H1 (cell line): Measurements from ENCODE around the gene ZMYM4. TPM values are rescaled to one million over a fixed set of nuclear protein-coding genes. Genes with fewer than 3 reads are reported as not detected.

Source experiments
- CTCF ChIA-PET: fragments of 300-600 bp; sonication (Branson Sonifier 250); formaldehyde crosslinking; loops from one replicate; lab custom pipeline; 2021; ENCODE audit not compliant: partially characterized antibody; lab: Charles Lee
- POLR2A ChIA-PET: fragments of 300-600 bp; sonication (Branson Sonifier 250); formaldehyde crosslinking; loops from one replicate; lab custom pipeline; 2021; ENCODE audit warnings: inconsistent platforms; ENCODE audit not compliant: partially characterized antibody; lab: Charles Lee
- DNase-seq, 2 experiments: peaks; one replicate each; pipeline versions ENCODE4 v3.0.0 to v3.0.0-alpha.2; 2010 to 2022; ENCODE audit warnings: low spot score in 2 of 2, low read depth in 1 of 2, mixed read lengths in 1 of 2
- FAIRE-seq: peaks from 2 replicates; lab custom pipeline; 2011; peaks lifted over from hg19 to GRCh38; lab: Jason Lieb, UNC
- H2AFZ ChIP-seq: 2 replicates; pipeline ENCODE4 v1.8.1; 2012; ENCODE audit warnings: low read length, inconsistent platforms
- H2AK5ac ChIP-seq: 2 replicates; pipeline ENCODE4 v1.6.1; 2013; ENCODE audit warnings: low read depth, low read length
- H2BK120ac ChIP-seq: replicated peaks from 2 replicates; pipeline ENCODE3; 2013; ENCODE audit warnings: low read depth, low read length, inconsistent platforms
- H2BK12ac ChIP-seq: 2 replicates; pipeline ENCODE4 v1.6.1; 2013; ENCODE audit warnings: low read depth, low read length
- H2BK15ac ChIP-seq: 2 replicates; pipeline ENCODE4 v1.6.1; 2013; ENCODE audit warnings: low read length
- H2BK20ac ChIP-seq: 2 replicates; pipeline ENCODE4 v1.6.1; 2013; ENCODE audit warnings: low read length
- H2BK5ac ChIP-seq: 2 replicates; pipeline ENCODE4 v1.6.1; 2013; ENCODE audit warnings: low read depth, low read length
- H3K14ac ChIP-seq: 2 replicates; pipeline ENCODE4 v1.6.1; 2013; ENCODE audit warnings: inconsistent platforms; ENCODE audit not compliant: insufficient read length
- H3K18ac ChIP-seq: 2 replicates; pipeline ENCODE4 v1.6.1; 2013; ENCODE audit warnings: low read length; ENCODE audit errors: extremely low read depth
- H3K23ac ChIP-seq: 2 replicates; pipeline ENCODE4 v1.6.1; 2013; ENCODE audit warnings: inconsistent platforms; ENCODE audit not compliant: insufficient read length
- H3K23me2 ChIP-seq: 2 replicates; pipeline ENCODE4 v1.6.1; 2013; ENCODE audit warnings: low read depth, low read length
- H3K27ac ChIP-seq: 2 replicates; pipeline ENCODE4 v1.6.1; 2011; ENCODE audit warnings: low read depth, low read length, inconsistent platforms
- H3K27me3 ChIP-seq, 4 experiments: replicated peaks in 1 of 4; 1 replicate in 1 of 4; 2 replicates in 3 of 4; pipeline versions ENCODE4 v1.6.1 to v1.8.1; 2011 to 2013; ENCODE audit warnings: low read length in 3 of 4, mild to moderate bottlenecking in 3 of 4, inconsistent platforms in 2 of 4, mixed read lengths in 2 of 4, moderate library complexity in 1 of 4; ENCODE audit not compliant: control insufficient read depth in 3 of 4, insufficient read depth in 3 of 4; ENCODE audit errors: extremely low read depth in 1 of 4
- H3K36me3 ChIP-seq, 4 experiments: 2 replicates each; pipeline versions ENCODE4 v1.6.1 to v1.8.1; 2011 to 2013; ENCODE audit warnings: mild to moderate bottlenecking in 4 of 4, low read length in 3 of 4, moderate library complexity in 2 of 4, control low read depth in 1 of 4, inconsistent platforms in 1 of 4; ENCODE audit not compliant: insufficient read depth in 4 of 4, control insufficient read depth in 2 of 4
- H3K4ac ChIP-seq: replicated peaks from 2 replicates; pipeline ENCODE3; 2013; ENCODE audit warnings: low read length, low read depth, mixed read lengths, inconsistent platforms; ENCODE audit not compliant: insufficient read length
- H3K4me1 ChIP-seq, 4 experiments: replicated peaks in 1 of 4; 1 replicate in 1 of 4; 2 replicates in 3 of 4; pipeline versions ENCODE4 v1.6.1 to v1.8.1; 2011 to 2013; ENCODE audit warnings: low read length in 3 of 4, inconsistent platforms in 2 of 4, mixed read lengths in 1 of 4; ENCODE audit not compliant: insufficient read depth in 4 of 4, control insufficient read depth in 3 of 4
- H3K4me2 ChIP-seq, 2 experiments: 2 replicates each; pipeline versions ENCODE4 v1.6.1 to v1.8.1; 2011 to 2013; ENCODE audit warnings: low read depth in 2 of 2, low read length in 2 of 2, control low read depth in 1 of 2, inconsistent platforms in 1 of 2, mild to moderate bottlenecking in 1 of 2; ENCODE audit not compliant: insufficient read depth in 1 of 2
- H3K4me3 ChIP-seq, 4 experiments: fragments of 200-600, 300-600 bp in 1 of 4; sonication (generic), shearing (Covaris generic), sonication (Bioruptor Twin) in 1 of 4; 2 replicates each; pipeline versions ENCODE4 v1.5.1 to v1.8.1; 2011 to 2016; ENCODE audit warnings: low read length in 4 of 4, low read depth in 3 of 4, control low read depth in 2 of 4, inconsistent platforms in 2 of 4, mild to moderate bottlenecking in 2 of 4, mixed read lengths in 1 of 4, moderate library complexity in 1 of 4; ENCODE audit not compliant: insufficient read depth in 2 of 4; ENCODE audit errors: extremely low read depth in 1 of 4
- H3K56ac ChIP-seq: replicated peaks from 2 replicates; pipeline ENCODE3; 2013; ENCODE audit warnings: low read depth, mild to moderate bottlenecking, mixed read lengths, low read length, inconsistent platforms; ENCODE audit not compliant: insufficient read length
- H3K79me1 ChIP-seq: 2 replicates; pipeline ENCODE4 v1.6.1; 2013; ENCODE audit warnings: low read depth, low read length, control low read depth
- H3K79me2 ChIP-seq, 2 experiments: 2 replicates each; pipeline versions ENCODE4 v1.6.1 to v1.8.1; 2012 to 2013; ENCODE audit warnings: low read length in 2 of 2, mild to moderate bottlenecking in 2 of 2, inconsistent platforms in 1 of 2; ENCODE audit not compliant: insufficient read depth in 2 of 2, control insufficient read depth in 1 of 2
- H3K9ac ChIP-seq, 4 experiments: replicated peaks in 1 of 4; 1 replicate in 1 of 4; 2 replicates in 3 of 4; pipeline versions ENCODE4 v1.6.1 to v1.8.1; 2011 to 2013; ENCODE audit warnings: low read depth in 3 of 4, low read length in 3 of 4, control low read depth in 2 of 4, mild to moderate bottlenecking in 2 of 4, moderate library complexity in 2 of 4, inconsistent platforms in 1 of 4; ENCODE audit errors: extremely low read depth in 1 of 4
- H3K9me3 ChIP-seq, 2 experiments: 2 replicates each; pipeline versions ENCODE4 v1.6.1 to v1.8.1; 2012 to 2013; ENCODE audit warnings: mild to moderate bottlenecking in 2 of 2, moderate library complexity in 2 of 2, control low read depth in 1 of 2, inconsistent platforms in 1 of 2, low read depth in 1 of 2, low read length in 1 of 2, mixed read lengths in 1 of 2; ENCODE audit not compliant: insufficient read depth in 2 of 2
- H4K20me1 ChIP-seq, 2 experiments: replicated peaks in 1 of 2; 2 replicates each; pipeline versions ENCODE3 to v1.8.1; 2011 to 2013; ENCODE audit warnings: inconsistent platforms in 2 of 2, low read length in 2 of 2, mild to moderate bottlenecking in 1 of 2; ENCODE audit not compliant: insufficient read depth in 2 of 2, control insufficient read depth in 1 of 2
- H4K5ac ChIP-seq: 2 replicates; pipeline ENCODE4 v1.6.1; 2013; ENCODE audit warnings: low read length, low read depth, mixed read lengths, inconsistent platforms; ENCODE audit not compliant: insufficient read length
- H4K8ac ChIP-seq: 2 replicates; pipeline ENCODE4 v1.8.0; 2013; ENCODE audit warnings: mild to moderate bottlenecking, moderate library complexity, low read length, inconsistent platforms; ENCODE audit not compliant: insufficient read depth; ENCODE audit errors: extremely low read depth
- H4K91ac ChIP-seq: replicated peaks from 2 replicates; pipeline ENCODE3; 2013; ENCODE audit warnings: low read length, mixed read lengths, inconsistent platforms; ENCODE audit not compliant: insufficient read length
- CEBPB ChIP-seq: IDR thresholded peaks from 2 replicates; pipeline ENCODE4 v1.6.1; 2012; ENCODE audit warnings: low read depth, low read length
- CTBP2 ChIP-seq: IDR thresholded peaks from 2 replicates; pipeline ENCODE4 v1.7.0; 2011; ENCODE audit warnings: borderline replicate concordance, mild to moderate bottlenecking, moderate library complexity, mixed read lengths, low read length; ENCODE audit not compliant: insufficient read depth, insufficient read length
- FOSL1 ChIP-seq: IDR thresholded peaks from 2 replicates; pipeline ENCODE4 v1.6.1; 2011; ENCODE audit warnings: mild to moderate bottlenecking, low read depth, low read length, moderate library complexity; ENCODE audit not compliant: insufficient read depth
- GABPA ChIP-seq: IDR thresholded peaks from 2 replicates; pipeline ENCODE4 v1.6.1; 2011; ENCODE audit warnings: mild to moderate bottlenecking, low read length, moderate library complexity, borderline replicate concordance; ENCODE audit not compliant: insufficient read depth
- HDAC2 ChIP-seq, 2 experiments: fragments of 300-600 bp in 1 of 2; sonication (generic) in 1 of 2; IDR thresholded peaks; 2 replicates each; pipeline ENCODE4 v1.6.1; 2011 to 2012; ENCODE audit warnings: low read depth in 2 of 2, low read length in 2 of 2, mild to moderate bottlenecking in 2 of 2, moderate library complexity in 2 of 2, borderline replicate concordance in 1 of 2, inconsistent platforms in 1 of 2
- POLR2AphosphoS5 ChIP-seq: IDR thresholded peaks from 2 replicates; pipeline ENCODE4 v1.6.1; 2011; ENCODE audit warnings: low read depth, low read length
- RFX5 ChIP-seq: IDR thresholded peaks from 2 replicates; pipeline ENCODE4 v1.6.1; 2011; ENCODE audit warnings: low read depth, low read length, improper control_type of control experiment, borderline replicate concordance
- RNF2 ChIP-seq: fragments of 200-900, 300-1000 bp; sonication (generic); IDR thresholded peaks from 2 replicates; pipeline ENCODE4 v1.7.1; 2016; ENCODE audit warnings: borderline replicate concordance, low read depth, mild to moderate bottlenecking, antibody characterized with exemption, low read length; ENCODE audit not compliant: poor library complexity, severe bottlenecking; ENCODE audit errors: missing control alignments
- SAP30 ChIP-seq: fragments of 300-600 bp; sonication (generic); IDR thresholded peaks from 2 replicates; pipeline ENCODE4 v1.7.1; 2012; ENCODE audit warnings: low read length, moderate library complexity, mild to moderate bottlenecking, inconsistent platforms; ENCODE audit not compliant: insufficient read depth, insufficient replicate concordance
- SP4 ChIP-seq: IDR thresholded peaks from 2 replicates; pipeline ENCODE4 v1.6.1; 2012; ENCODE audit warnings: low read length, inconsistent platforms
- TAF7 ChIP-seq: optimal IDR thresholded peaks from 2 replicates; pipeline ENCODE3; 2011; ENCODE audit warnings: low read depth, mild to moderate bottlenecking, inconsistent platforms, low read length, moderate library complexity, borderline replicate concordance
- WGBS, 2 experiments: shearing (Covaris generic) in 1 of 2; methylation state at CpG; one replicate each; pipeline versions ENCODE4 v1.1.6 to v1.1.7; 2013 to 2015; ENCODE audit warnings: low lambda C conversion rate in 2 of 2, mixed read lengths in 2 of 2, inconsistent platforms in 1 of 2, low coverage in 1 of 2, missing lambda C conversion rate in 1 of 2; ENCODE audit not compliant: insufficient replicate concordance in 2 of 2, insufficient coverage in 1 of 2, insufficient read length in 1 of 2; ENCODE audit errors: extremely low coverage in 1 of 2, missing lambda C conversion rate in 1 of 2; 5-methylcytosine and 5-hydroxymethylcytosine counted together
- polyA plus RNA-seq, 7 experiments: library from polyadenylated mRNA; depleted of rRNA in 3 of 7; stranded (reverse) in 5 of 7; unstranded in 2 of 7; fragments of >200 nt in 5 of 7; fragments of 200-250 nt in 2 of 7; gene quantifications; 1 replicate in 5 of 7; 2 replicates in 1 of 7; 4 replicates in 1 of 7; pipeline versions ENCODE4 v1.2.1 to v1.2.3, GENCODE V29; 2011 to 2013; ENCODE audit warnings: missing spikeins in 2 of 7, mixed read lengths in 2 of 7
- total RNA-seq: library from RNA; stranded (reverse); fragmentation: NEBNext Ultra II Directional; extraction: Animal tissue kit (Norgen Biotek cat#: 25700); gene quantifications from 2 replicates; pipeline ENCODE4 v1.2.1, GENCODE V29; 2021
- TF ChIP-seq, protein P1 (sequence below): IDR thresholded peaks from 2 replicates; pipeline ENCODE4 v1.6.1; 2012; ENCODE audit warnings: inconsistent platforms

Gene ZMYM4
- total and polyA plus RNA-seq, 2 of the 8 experiments (the other 6 are each of a cell fraction or from before 2014, with no cell fraction given): 16.7 to 81.3 TPM

DNA sequence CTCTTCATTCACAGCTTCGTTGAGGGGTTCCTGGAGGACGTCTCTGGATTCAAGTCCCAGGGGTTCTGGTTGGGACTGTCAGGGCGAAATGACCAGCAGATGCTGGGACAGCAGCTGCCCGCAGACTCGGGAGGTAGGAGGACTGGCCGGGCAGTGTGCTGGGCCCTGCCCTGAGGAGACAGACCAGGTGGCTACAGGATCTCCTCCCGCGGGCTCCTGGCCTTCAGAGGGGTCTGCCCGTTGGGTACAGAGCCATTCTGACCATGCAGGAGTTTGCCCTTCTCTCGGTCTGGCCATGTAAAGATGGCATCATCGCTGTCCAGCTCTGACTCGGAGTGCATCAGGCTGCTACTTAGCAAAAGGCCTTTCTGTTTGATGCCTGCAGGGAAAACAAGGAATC lies 166.2 kb downstream of the ZMYM4 start:
- H3K27me3 ChIP-seq: no peaks in the 10 kb centered on the region
- H2BK12ac ChIP-seq: no peak overlapping the region
- ChIA-PET CTCF (interaction anchor here (2.4 to 12.9 kb wide), 2 partner anchors 11 to 17 kb away, joined by 9 to 134 read pairs; no protein-coding TSS in a partner anchor), POLR2A (interaction anchor here (1.2 to 1.5 kb wide), 2 partner anchors 11 to 242 kb away, joined by 3 read pairs; partner anchors contain the start of gene SFPQ)
- H3K23me2 ChIP-seq: no peaks in the 10 kb centered on the region
- no peak overlapping the region for H2AK5ac ChIP-seq
- no peak overlapping the region for H3K23ac ChIP-seq
- no peak overlapping the region for H3K56ac ChIP-seq
- WGBS, 2 experiments: 93% methylated on average over 12 of the region's 12 CpGs; no CpG with 5 or more reads in 1 of the 2 experiments
- no peak overlapping the region for H2BK15ac ChIP-seq
- H4K8ac ChIP-seq: no peak overlapping the region
- no peak overlapping the region for H3K9ac ChIP-seq
- H3K79me2 ChIP-seq: no peaks in the 10 kb centered on the region
- FAIRE-seq (no peak), DNase-seq (no peak)
- no peaks in the 10 kb centered on the region for H3K9me3 ChIP-seq
- no peak overlapping the region for H3K14ac ChIP-seq
- H3K4me1 ChIP-seq: no peaks in the 10 kb centered on the region
- H3K27ac ChIP-seq: no peak overlapping the region; the same call in 1 of the 2 replicates
- H3K36me3 ChIP-seq: peaks cover 11 to 44% (median 20%) of the 10 kb centered on the region in 4 experiments; a peak in 6 of 8 replicates
- no peak overlapping the region for H2BK20ac ChIP-seq
- no peak overlapping the region for H2BK5ac ChIP-seq
- no peak overlapping the region for H3K18ac ChIP-seq
- H2BK120ac ChIP-seq: no peak overlapping the region
- no peak overlapping the region for H2AFZ ChIP-seq
- no peak overlapping the region for H3K4me2 ChIP-seq
- H4K91ac ChIP-seq: no peak overlapping the region
- no peaks in the 10 kb centered on the region for H3K79me1 ChIP-seq
- no peak overlapping the region for H3K4ac ChIP-seq
- no peak overlapping the region for H3K4me3 ChIP-seq
- H4K5ac ChIP-seq: no peak overlapping the region
- H4K20me1 ChIP-seq: peaks cover 0 to 3% of the 10 kb centered on the region in 2 experiments
- no peak for TF ChIP-seq RNF2
- TF ChIP-seq, protein P1, sequence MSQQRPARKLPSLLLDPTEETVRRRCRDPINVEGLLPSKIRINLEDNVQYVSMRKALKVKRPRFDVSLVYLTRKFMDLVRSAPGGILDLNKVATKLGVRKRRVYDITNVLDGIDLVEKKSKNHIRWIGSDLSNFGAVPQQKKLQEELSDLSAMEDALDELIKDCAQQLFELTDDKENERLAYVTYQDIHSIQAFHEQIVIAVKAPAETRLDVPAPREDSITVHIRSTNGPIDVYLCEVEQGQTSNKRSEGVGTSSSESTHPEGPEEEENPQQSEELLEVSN: no peak
- no peak for TF ChIP-seq RFX5
- TF ChIP-seq HDAC2 (IDR thresholded peaks at IDR 0.05; ENCODE audit: borderline replicate concordance in 1 of 2, low read depth in 2 of 2, low read length in 2 of 2): no peak
- no peak for TF ChIP-seq SAP30
- TF ChIP-seq SP4: no peak
- TF ChIP-seq CTBP2: no peak
- TF ChIP-seq CEBPB: no peak
- no peak for TF ChIP-seq POLR2AphosphoS5
- TF ChIP-seq FOSL1: no peak
- TF ChIP-seq TAF7: no peak
- no peak for TF ChIP-seq GABPA
